Small intestine (tissue), 7 donors: ENCODE measurements around the gene NCKIPSD. TPM values are rescaled to one million over a fixed set of nuclear protein-coding genes. Genes with fewer than 3 reads are reported as not detected.

ENCODE experiments used
- DNase-seq, 2 donors: peaks; one replicate each; pipeline versions ENCODE4 v3.0.0 to v3.0.0-alpha.2; 2013
- FAIRE-seq: peaks from 2 replicates; lab custom pipeline; 2012; peaks lifted over from hg19 to GRCh38; lab: Jason Lieb, UNC
- H3K27ac ChIP-seq, 3 donors: one replicate each; pipeline ENCODE4 v1.5.1; 2013; ENCODE audit warnings: low read length in 2 of 3, mild to moderate bottlenecking in 2 of 3, control low read depth in 1 of 3, inconsistent platforms in 1 of 3, low read depth in 1 of 3, moderate library complexity in 1 of 3
- H3K27me3 ChIP-seq, 3 donors: one replicate each; pipeline ENCODE4 v1.6.1; 2013; ENCODE audit warnings: low read length in 3 of 3, inconsistent platforms in 1 of 3; ENCODE audit not compliant: control insufficient read depth in 3 of 3, insufficient read depth in 3 of 3
- H3K36me3 ChIP-seq, 3 donors: one replicate each; pipeline ENCODE4 v1.6.1; 2013; ENCODE audit warnings: low read length in 3 of 3, inconsistent platforms in 1 of 3, low read depth in 1 of 3, mild to moderate bottlenecking in 1 of 3, moderate library complexity in 1 of 3; ENCODE audit not compliant: control insufficient read depth in 3 of 3, insufficient read depth in 2 of 3
- H3K4me1 ChIP-seq, 3 donors: one replicate each; pipeline ENCODE4 v1.6.1; 2013; ENCODE audit warnings: low read length in 2 of 3, inconsistent platforms in 1 of 3, low read depth in 1 of 3, mild to moderate bottlenecking in 1 of 3, moderate library complexity in 1 of 3; ENCODE audit not compliant: control insufficient read depth in 3 of 3, insufficient read depth in 2 of 3
- H3K4me3 ChIP-seq, 3 donors: one replicate each; pipeline ENCODE4 v1.5.1; 2013; ENCODE audit warnings: low read length in 3 of 3, control low read depth in 1 of 3, inconsistent platforms in 1 of 3, low read depth in 1 of 3, mild to moderate bottlenecking in 1 of 3, moderate library complexity in 1 of 3
- H3K9me3 ChIP-seq, 2 donors: one replicate each; pipeline ENCODE4 v1.6.1; 2013; ENCODE audit warnings: low read depth in 1 of 2, low read length in 1 of 2; ENCODE audit not compliant: control insufficient read depth in 2 of 2, insufficient read depth in 1 of 2
- WGBS, 3 donors: extraction: QIAGEN DNeasy Blood & Tissue Kit; methylation state at CpG; one replicate each; pipeline ENCODE4 v1.1.7; 2013; 5-methylcytosine and 5-hydroxymethylcytosine counted together
- polyA plus RNA-seq, 4 donors: library from polyadenylated mRNA; stranded (reverse) in 3 of 4; unstranded in 1 of 4; fragments of 200-250 nt in 3 of 4; fragments of 120-200 nt in 1 of 4; gene quantifications; one replicate each; pipeline versions ENCODE4 v1.2.1 to v1.2.3, GENCODE V29; 2013
- donor health status: healthy with polysubstance abuse.
- donor health status: control.
- donor health status: control.
- donor health status: Bipolar disorder and iron deficiency.
- donor health status: healthy.

The NCKIPSD gene
- polyA plus RNA-seq, 4 donors: 8.9 to 16.7 (median 14.5) TPM

GRCh38 chr3:48685293-48685602 lies 467 bp downstream of the NCKIPSD start:
- H3K27me3 ChIP-seq: no peaks in the 10 kb centered on the region
- FAIRE-seq: no peak
- no peak for DNase-seq
- H3K27ac ChIP-seq: peak overlapping the region in 2 of 3 donors; percentile 80 to 87
- peaks cover 2 to 72% (median 3%) of the 10 kb centered on the region in 3 donors for H3K36me3 ChIP-seq
- no peaks in the 10 kb centered on the region for H3K9me3 ChIP-seq
- WGBS, 3 donors: 7 to 11% (median 9%) methylated on average over 13 of the region's 13 CpGs
- H3K4me3 ChIP-seq: peak overlapping the region; percentile 42 to 81 (median 79)
- H3K4me1 ChIP-seq: peaks cover 0 to 23% (median 4%) of the 10 kb centered on the region in 3 donors

DNA sequence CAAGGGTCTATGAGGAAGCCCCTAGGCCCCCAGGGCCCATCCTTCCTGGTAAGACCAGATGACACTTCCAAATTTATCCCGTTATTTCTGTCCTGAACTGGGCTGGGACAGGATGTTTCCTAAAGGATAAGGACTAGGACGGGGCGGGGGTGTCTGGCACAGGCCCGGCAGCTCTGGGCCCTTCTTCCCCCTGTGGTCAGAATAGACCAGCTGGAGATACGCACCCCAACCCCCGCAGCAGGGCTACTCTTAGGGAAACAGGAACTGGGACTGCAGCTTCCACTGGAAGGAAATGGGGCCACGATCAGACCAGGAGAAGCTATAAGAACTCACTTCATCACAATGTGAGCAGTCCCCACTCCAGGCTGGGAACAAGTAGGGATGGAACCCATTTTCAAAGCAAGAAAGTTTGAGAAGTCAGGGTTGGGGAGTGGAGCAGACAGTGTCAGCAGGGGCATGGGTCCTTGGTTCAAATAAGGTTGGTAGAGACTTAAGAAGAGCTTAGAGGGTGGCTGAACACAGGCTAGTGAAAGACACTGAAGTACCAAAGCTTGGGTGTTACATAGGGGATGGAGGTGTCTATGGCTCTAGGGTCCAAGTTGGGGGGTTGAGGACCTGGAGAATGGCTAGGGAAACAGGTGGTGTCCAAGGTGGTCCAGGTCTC lies 1.1 kb downstream of the NCKIPSD start:
- Histone ChIP-seq H3K4me3 (peak overlapping the region in 2 of 3 donors; percentile 79 to 81), H3K9me3 (no peaks in the 10 kb centered on the region), H3K27me3 (no peaks in the 10 kb centered on the region), H3K27ac (peak overlapping the region in 1 of 3 donors; percentile 19), H3K4me1 (peaks cover 0 to 23% (median 4%) of the 10 kb centered on the region in 3 donors), H3K36me3 (peaks cover 0 to 74% (median 5%) of the 10 kb centered on the region in 3 donors)
- FAIRE-seq (no peak), DNase-seq (peak in 1 of 2 donors; percentile 32)
- 42 to 59% (median 47%) methylated on average over 7 of the region's 7 CpGs for WGBS, 3 donors

DNA sequence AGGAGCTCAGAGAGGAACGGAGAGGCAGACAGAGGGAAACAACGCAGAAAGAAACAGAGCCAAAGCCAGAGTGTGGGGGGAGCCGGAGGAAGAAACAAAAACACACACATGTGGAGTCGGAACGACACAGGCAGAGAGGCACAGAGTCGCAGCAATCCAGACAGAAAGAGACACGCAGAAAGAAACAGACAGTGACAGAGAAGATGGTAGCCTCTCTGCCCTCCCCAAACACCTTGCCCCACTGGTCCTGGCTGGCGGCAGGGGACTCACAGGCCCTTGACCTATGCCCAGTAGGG lies 1.7 kb downstream of the NCKIPSD start:
- Histone ChIP-seq H3K9me3 (no peaks in the 10 kb centered on the region), H3K36me3 (peaks cover 0 to 74% (median 5%) of the 10 kb centered on the region in 3 donors), H3K27ac (no peak overlapping the region), H3K4me3 (no peak overlapping the region), H3K4me1 (peaks cover 0 to 23% (median 4%) of the 10 kb centered on the region in 3 donors), H3K27me3 (no peaks in the 10 kb centered on the region)
- no peak for DNase-seq
- no peak for FAIRE-seq
- WGBS, 3 donors: 70 to 82% (median 75%) methylated on average over 8 of the region's 8 CpGs

GRCh38 chr3:48682786-48683185 lies 2.9 kb downstream of the NCKIPSD start:
- no peak for DNase-seq
- Histone ChIP-seq H3K9me3 (no peaks in the 10 kb centered on the region), H3K27ac (no peak overlapping the region), H3K4me3 (no peak overlapping the region), H3K27me3 (no peaks in the 10 kb centered on the region), H3K36me3 (peaks cover 0 to 73% (median 7%) of the 10 kb centered on the region in 3 donors), H3K4me1 (peaks cover 0 to 23% (median 4%) of the 10 kb centered on the region in 3 donors)
- no peak for FAIRE-seq
- WGBS, 3 donors: 88 to 97% (median 93%) methylated on average over 9 of the region's 9 CpGs

GRCh38 chr3:48681974-48682610 lies 3.6 kb downstream of the NCKIPSD start:
- Histone ChIP-seq H3K9me3 (no peaks in the 10 kb centered on the region), H3K36me3 (peaks cover 0 to 72% (median 8%) of the 10 kb centered on the region in 3 donors), H3K4me3 (no peak overlapping the region), H3K4me1 (peaks cover 0 to 23% (median 4%) of the 10 kb centered on the region in 3 donors), H3K27ac (no peak overlapping the region), H3K27me3 (no peaks in the 10 kb centered on the region)
- WGBS, 3 donors: 93 to 98% (median 95%) methylated on average over 17 of the region's 17 CpGs
- FAIRE-seq: no peak
- no peak for DNase-seq

GRCh38 chr3:48681541-48681880 lies 4.2 kb downstream of the NCKIPSD start:
- H3K4me1 ChIP-seq: peaks cover 0 to 23% (median 4%) of the 10 kb centered on the region in 3 donors
- no peaks in the 10 kb centered on the region for H3K9me3 ChIP-seq
- peaks cover 0 to 71% (median 8%) of the 10 kb centered on the region in 3 donors for H3K36me3 ChIP-seq
- no peak overlapping the region for H3K4me3 ChIP-seq
- no peaks in the 10 kb centered on the region for H3K27me3 ChIP-seq
- DNase-seq (no peak), FAIRE-seq (no peak)
- H3K27ac ChIP-seq: no peak overlapping the region
- WGBS, 3 donors: 91 to 95% (median 94%) methylated on average over 7 of the region's 7 CpGs

DNA sequence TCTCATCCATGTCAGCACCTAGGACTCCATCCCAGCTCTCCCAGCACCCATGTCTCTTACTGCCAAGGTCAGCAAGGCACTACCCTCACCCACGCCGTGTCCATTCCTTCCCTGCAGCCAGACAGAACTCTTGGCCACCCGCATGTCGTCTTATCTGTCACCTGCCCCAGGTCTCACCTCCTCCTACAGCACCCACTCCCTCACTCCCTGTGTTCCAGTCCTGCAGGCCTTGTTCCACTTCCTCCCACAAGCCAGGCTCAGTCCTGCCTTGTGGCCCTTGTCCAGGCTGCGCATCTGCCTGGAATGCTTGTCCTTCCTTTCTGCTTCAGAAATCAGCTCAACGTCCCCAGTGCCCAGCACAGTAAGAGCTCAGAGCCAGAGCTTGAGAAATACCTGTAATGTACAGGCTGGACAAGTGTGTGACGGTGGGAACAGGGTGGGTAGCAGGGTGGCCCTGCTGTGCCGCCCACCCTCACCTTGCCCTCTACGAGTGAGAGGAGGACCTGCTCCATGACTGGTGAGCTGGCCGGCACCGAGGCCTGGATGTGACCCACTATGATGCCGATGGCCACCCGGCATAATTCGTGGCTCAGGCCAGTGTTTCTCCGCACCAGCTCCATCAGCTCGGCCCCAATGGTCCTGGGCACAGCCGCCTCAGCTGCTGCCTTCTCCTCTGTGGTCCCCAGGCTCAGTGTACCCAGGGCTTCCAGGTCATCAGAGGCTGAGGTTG lies 4.7 kb downstream of the NCKIPSD start:
- H3K4me3 ChIP-seq: no peak overlapping the region
- H3K9me3 ChIP-seq: no peaks in the 10 kb centered on the region
- H3K27me3 ChIP-seq: no peaks in the 10 kb centered on the region
- H3K36me3 ChIP-seq: peaks cover 0 to 76% (median 8%) of the 10 kb centered on the region in 3 donors
- H3K27ac ChIP-seq: no peak overlapping the region
- WGBS, 3 donors: 93 to 97% (median 96%) methylated on average over 17 of the region's 17 CpGs
- H3K4me1 ChIP-seq: peaks cover 0 to 20% (median 4%) of the 10 kb centered on the region in 3 donors
- DNase-seq (no peak), FAIRE-seq (no peak)
